HG02943 (cell line): Measurements from ENCODE around the gene PKNOX2.

Experiments used
- ATAC-seq: cut with Tn5 transposase; IDR thresholded peaks from one replicate; pipeline ENCODE4 v1.9.1; 2021; ENCODE audit warnings: mild to moderate bottlenecking, low read depth, moderate library complexity; ENCODE audit not compliant: unreplicated experiment

The PKNOX2 gene

DNA sequence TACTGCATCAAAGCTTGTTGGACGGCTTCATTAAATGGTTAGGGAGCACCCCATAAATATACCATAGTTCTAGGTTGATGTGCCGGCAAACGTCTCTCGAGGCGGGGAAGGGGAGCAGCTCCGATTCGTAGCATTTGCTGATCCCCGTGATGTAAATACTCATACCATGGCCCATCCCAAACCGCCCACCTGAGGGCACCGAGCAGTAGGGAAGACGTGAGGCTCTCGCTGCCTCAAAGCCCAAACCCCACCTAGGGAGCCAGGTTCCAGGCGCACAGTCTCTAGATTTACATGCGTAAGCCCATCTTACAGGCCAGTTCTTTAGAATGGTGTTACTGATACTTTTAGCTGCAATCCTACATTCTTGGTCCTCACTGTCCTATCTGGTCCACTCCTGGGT is 207.5 kb downstream of the PKNOX2 start:
- no peak for ATAC-seq

DNA sequence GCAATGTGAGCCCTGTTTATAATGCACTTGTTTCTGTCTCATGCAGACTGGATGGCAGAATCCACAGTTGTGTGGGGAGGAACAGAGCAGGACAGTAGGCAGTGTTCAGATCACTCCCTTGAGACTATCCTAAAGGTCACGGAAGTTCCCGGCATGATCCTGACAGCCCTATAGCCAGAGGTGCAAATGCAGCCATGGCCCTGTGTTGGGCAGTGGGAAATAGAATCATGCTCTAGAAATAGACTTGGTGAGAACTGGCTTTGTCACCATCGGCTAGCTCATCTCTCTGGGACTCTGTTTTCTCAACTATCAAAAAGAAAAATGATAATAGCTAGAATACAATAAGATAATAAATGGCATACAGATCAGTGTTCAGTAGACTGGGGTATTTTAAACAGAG is 208.4 kb downstream of the PKNOX2 start:
- no peak for ATAC-seq

DNA sequence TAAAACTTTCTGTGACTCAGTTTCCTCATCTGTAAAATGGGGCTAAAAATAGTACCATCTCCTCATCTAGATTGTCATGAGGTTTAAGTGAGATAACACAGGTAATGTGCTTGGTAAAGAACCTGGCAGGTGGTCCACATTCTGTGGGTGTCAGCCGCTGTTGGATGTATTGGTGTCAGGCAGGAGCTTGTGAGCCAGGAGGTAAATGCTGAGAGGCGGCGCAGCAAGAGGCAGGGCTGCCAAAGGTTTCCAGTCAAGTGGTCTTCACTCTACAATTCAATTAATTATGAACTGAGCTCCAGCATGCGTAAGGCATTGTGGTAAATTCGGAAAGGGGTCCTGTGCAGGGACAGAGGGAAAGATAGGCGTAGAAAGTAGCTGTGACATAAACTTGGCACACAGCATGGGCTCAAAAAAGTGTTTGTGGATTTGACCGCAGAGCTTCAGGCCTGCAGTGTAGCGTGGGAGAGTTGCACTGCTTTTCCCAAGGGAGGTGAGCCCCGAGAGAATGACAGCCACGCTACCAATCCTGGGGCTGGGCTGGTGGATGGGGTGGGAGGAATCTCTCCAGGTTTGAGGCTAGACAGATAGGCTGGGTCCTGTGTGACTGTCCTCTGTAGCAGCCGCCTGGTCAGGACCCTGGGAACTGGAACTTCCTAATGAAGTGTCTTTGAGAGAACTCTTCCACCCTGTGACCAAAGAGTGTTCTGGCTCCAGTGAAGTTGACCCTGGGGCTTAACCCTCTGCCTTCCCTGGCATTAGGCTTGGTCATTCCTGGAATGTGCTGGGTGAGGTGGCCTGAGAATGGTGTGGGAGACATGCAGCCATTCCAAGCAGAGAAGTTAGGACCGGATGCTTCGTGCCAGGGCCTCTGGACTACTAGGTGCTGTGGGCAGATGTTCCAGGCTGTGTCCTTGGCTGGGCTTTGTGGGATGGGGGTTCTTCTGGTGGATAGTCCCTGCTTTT is 209.2 kb downstream of the PKNOX2 start:
- ATAC-seq, result no peak

DNA sequence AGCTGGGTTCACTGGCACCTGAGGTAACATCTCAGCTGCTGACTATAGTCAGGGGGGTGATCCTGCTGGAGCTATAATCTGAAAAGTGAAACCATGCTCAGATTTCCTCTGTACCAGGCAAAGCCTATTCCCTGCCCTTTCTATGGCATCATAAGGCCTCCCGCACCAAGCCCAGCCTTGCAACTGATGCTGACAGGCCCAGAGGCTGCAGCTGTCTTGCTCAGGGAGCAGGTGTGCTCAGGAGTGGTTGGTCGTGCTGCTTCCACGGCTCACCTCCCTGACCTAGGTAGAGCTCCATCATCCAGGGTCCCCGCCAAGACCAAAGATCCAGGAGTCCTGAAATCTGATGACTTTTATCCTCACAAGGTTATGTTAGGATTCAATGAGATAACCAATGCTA is 209.8 kb downstream of the PKNOX2 start:
- no peak for ATAC-seq

DNA sequence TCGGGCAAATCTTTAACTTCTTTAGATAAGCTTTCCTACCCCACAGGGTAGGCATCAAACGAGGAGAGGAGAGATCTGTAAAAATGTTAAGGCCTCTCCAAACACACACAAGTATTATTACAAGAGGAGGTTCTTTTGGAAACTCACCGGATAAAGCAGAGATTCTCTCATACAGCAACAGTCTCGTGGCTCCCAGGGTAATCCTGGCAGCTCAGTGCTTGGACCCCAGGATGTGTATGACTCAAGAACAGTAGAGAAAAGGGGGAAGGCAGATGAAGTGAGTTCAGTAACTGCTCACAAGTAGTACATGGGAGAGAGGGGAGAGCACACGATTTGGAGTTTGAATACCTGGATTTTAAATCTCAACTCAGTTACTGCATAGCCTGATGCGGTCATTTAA is 210.6 kb downstream of the PKNOX2 start:
- no peak for ATAC-seq

DNA sequence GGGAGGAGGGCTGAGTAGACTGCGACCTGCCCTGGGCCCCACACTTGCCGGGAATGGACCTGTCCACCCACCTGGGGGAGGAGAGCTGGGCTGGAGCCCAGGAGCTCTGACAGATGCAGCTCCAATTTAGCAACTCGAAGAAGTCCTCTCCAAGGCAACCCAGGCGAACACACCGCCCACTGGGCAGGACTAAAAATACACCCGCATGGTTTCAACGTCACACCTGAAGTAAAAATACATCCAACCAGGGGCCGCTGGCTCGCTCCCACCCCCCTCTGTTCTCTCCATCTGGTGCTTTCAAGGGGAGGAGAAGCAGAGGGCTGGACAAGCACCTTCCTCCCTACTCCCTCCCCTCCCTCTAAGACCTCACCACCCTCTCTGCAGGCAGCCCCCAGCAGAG is 211.6 kb downstream of the PKNOX2 start:
- no peak for ATAC-seq

DNA sequence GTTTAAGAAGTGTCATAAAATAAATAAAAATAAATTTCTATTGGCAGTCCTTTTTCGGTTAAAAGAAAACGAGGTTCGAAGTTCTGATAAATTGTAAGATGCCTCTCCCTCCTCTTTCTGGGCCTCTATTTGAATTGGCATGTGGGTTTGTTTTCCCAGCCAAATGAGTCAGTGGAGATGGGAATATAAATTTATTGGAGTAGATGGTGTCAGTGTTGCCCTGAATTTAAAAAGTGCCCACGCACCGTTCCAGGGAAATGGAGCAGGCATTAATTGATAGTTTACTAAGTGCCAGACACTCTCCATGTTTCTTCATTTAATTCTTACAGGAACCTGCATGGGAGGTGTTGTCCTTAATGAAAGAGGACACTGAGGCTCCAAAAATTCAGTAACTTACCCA is 212.3 kb downstream of the PKNOX2 start:
- no peak for ATAC-seq

DNA sequence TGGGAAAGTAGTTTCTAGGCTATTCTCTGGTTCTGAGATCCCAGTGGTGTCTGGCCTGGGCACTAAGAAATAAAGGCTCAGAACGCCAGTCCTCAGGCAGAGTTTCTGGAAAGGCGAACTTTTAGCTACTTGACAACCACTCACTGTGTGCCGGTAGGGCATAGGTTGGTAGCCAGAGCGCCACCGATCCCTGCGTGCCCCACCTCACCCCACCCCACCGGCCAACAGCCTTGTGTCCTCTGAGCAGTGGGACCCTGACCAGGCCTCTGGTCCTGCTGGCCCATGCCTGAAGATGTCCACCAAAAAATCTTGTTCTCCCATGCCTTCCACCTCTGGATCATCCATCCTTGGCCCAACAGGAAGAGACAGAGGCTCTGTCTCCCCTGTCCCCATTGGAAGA is 213.5 kb downstream of the PKNOX2 start:
- ATAC-seq, result no peak

DNA sequence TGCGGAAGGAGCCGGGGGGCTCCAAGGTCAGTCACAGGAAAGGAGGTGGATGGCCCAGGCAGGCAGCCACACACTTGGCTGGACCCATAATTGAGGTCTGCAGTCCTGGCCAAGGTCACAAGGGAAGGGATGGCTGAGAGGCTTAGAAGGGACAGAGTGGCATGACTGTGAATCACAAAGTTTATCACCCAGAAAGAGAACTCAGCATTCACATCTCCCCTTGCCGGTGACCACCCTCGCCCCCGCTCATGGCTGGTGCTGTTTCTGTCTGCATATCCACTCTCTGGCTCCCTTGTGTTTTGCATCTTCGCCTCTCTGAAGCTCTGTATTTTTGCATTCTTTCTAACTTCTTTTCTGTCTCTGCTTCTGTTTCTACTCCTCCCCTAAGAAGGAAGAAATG is 214.0 kb downstream of the PKNOX2 start:
- ATAC-seq, result no peak

DNA sequence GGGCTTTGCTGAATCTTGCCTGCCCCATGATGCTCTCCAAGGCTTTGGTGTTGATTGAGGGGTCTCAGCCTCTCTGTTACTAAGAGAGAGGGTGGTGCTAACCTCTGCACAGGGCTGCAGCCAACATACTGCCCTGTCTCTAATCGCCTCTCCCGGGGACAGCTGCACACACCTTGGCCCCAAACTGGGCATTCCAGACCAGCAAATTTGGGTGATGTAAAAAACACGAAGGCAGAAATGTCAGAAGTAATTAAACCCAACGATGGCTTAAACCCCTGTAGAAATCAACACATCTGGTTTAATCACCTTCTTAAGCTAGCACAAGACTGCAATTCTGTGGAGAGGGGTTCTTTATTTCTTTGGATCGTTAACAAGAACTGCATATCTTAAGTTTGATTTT is 215.0 kb downstream of the PKNOX2 start:
- ATAC-seq, result no peak

DNA sequence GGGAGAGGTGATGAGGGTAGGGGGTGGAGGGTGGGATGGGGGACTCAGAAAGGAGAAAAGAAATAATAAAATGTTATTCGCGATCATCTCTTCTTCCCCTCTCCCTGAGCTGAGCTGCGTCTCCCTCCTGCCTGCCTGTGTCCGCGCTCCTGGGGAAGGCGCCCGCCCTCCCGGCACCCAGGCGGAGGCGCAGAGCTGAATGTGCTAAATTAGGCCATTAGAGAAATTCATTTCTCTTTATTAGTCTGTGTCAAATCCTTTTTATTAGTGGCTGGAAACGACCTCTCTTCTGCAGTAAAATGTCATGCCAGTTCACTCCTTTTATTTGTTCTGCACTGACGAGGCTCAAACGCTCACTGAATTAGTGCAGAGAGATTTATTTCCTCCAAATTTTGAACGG is 215.4 kb downstream of the PKNOX2 start:
- no peak for ATAC-seq

DNA sequence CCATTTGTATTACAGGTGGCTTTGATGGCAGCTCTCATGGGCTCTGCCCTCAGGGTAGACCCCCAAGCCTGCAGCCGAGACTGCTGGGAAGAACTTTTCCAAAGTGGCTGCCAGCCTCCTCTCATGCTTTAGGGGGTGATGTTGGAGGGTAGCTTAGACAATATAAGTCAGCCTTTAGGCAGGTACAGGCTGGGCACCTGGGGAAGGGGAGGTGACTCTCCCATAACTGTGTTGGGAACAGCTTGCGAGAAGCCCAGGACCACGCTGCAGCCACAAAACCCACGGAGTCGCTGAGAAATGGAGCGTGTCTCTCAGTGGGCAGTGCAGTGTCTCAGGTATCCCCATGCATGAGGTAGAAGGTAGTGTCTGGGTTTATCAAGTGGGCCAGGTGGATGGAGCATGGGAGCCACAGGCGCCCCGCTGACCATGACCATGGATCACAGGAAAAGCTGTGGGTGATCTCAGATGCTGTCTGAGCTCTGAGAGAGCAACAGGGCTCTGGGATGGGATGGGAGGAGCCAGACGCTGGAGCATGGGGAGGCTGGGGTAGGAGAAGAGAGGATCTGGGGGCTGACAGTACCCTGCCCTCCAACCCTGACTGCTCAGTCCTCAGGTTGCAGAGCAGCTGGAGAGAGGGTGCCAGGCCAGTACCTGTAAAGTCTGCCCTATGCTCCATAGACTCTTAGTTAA is 216.3 kb downstream of the PKNOX2 start:
- ATAC-seq, result no peak

DNA sequence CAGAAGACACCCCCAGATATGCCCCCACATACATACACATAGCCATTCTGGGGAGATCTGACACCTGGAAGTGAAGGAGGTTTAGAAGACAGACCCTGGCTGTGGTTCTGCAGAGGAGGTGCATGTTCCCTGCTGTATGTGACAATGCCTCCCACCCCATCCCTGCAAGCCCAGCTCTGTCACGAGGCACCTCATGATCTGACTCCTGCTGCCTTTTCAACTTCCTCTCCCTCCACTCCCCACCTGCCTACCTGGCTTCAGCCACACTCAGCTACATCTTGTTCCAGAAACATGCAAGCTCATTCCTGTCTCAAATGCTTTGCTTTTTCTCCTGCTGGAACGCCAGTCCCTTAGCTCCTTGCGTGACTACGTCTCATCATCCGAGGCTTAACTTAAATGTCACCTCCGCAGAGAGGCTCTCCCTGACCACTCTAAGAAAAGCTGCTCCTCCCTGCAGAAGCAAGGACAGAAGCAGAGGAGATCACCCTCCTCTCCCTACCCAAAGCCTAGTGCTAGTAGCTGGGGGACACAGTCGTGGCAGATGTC is 217.0 kb downstream of the PKNOX2 start:
- ATAC-seq, result no peak

DNA sequence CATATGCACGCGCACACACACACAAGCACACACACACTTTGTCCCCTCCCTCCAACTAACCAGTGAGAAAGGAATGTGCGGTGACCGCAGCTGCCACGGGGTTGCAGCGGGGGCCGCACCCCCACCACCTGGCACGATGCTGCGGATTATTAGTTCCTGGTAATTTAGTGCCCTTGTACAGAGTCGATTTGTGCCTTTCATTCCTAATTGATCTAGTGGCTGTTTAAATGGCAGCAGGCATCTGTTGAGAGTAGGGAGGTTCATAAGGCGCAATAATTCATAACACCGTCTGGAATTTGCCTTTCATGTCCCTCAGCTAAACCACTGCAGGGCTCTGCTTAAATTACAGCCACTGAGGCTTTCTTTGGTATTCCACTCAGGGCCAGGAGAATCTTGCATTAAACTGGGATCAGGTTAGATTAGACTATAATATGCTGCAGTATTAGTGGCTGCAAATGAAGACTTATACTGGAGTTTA is 217.8 kb downstream of the PKNOX2 start:
- ATAC-seq, result no peak

DNA sequence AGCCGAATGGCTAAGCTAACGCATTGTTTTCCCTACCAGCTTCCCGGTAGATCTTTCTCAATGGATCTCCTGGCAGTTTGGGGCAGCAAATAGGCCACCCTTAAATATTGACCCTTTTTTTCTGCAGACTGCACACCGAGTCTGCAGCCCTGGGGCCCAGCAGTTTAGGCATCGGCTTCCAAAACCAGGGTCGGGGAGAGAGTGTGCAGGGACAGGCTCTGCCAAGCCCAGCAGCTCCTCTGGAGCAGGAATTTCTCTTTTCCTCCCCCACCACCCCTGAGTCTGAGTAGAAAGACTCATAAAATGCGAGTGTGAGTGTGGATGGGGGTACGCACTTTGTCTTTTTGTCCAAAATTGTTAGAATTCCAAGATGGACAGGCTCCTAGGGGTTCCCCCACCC is 218.3 kb downstream of the PKNOX2 start:
- ATAC-seq, result no peak

DNA sequence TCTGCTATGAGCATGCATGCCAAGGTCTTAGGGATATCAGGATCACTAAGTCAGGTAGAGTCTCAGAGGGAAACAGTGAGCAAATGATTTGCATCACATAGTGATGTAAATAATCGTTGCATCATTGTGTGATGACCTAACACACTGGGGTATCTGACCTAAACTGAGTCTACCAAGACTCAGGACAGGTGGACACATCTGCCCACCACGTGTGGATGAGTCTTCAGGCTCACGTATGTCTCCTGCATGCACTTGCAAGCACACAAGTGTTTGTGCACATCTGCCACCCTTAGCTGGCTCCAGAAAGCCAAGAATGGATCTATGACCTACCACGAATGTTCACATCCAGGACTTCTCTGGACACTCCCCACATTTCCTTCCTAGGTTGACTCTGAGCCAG is 220.3 kb downstream of the PKNOX2 start:
- ATAC-seq, result no peak

DNA sequence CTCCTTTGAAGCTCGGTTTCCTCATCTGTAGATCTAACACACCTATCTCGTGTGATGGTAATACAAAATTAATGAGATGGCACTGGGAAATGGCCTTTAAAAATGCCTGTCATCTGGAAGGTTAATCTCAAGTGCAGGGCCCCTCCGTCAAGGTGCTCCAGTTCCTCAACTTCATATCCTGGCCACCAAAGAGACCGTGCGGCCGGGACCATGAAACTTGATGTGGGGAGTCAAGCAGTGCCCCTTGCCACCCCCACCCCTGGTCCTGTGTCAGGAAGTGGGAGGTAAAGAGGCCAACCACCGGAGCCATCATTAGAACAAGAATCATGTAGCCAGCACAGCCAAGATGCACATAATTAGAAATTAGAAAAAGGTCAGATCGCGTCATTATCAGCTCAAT is 223.3 kb downstream of the PKNOX2 start:
- ATAC-seq, result no peak

DNA sequence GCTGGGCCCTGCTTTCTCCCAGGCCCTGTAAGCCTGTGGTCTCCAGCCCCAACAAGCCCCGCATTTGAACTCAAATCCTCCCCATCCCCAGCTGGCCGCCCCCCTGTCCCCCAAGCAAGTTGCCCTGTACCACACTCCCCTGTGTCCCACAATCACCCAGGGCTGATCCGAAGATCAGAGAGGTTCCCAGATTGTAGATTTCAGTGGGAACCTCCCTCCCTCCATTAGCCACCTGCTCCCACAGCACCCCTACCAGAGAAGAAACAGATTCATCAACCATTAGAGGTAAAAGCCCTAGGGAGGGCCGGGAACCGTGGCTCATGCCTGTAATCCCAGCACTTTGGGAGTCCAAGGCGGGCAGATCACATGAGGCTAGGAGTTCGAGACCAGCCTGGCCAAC is 224.1 kb downstream of the PKNOX2 start:
- ATAC-seq, result no peak

DNA sequence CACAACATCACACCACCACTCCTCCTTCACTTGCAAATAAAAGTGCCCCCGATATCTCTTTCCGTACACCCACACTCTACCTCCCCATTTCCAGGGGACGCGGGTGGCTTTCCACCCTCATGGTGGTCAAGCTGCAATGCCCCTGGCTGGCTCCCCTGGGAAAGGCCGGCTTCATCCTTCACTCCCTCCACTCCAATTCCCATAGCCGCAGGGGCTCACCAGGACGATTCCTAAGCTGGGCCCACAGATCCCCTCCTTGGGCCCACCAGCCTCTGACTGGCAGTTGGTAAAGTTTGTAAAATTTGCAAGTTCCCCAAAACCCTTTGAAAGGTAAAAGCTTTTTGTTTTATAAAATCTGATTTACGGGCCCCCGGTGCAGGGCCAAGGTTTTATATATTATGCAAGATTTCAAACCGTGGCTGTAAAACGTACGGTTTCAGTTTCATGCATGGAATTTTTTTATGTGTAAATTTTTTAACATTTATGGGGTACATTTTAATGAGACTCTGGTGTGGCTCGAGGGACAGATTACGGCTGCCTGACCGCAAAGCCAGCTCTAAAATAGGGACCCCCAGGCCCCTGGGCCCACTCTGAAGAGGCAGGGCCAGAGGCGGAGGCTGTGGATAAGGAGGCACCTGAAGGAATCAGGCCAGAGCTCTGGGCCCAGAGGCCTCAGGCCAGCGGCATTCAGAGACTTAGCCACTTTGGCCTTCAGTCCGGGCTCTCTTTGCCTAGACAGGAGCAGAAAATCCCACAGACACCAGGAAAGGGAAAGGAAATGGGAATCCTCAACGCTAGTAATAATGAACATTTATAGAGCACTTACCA is 225.0 kb downstream of the PKNOX2 start:
- ATAC-seq, result no peak

DNA sequence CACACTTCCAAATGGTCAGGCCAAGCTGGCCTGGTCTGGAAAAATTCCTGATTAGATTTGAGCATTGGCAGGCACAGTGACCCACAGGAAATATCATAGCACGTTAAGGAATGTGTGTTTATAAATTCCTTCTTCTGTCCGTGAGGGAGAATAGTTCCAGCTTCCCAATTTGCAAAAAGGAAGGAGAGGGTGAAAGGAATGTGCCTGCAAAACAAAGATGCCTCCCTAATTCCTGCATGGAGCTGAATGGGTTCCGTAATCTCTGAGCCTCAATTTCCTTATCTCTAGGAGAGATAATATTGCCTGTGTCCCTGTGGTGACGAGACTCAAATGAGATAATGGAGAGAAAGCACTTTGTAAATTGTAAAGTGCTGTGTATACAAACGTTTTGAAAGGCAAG is 226.4 kb downstream of the PKNOX2 start:
- ATAC-seq, result no peak

DNA sequence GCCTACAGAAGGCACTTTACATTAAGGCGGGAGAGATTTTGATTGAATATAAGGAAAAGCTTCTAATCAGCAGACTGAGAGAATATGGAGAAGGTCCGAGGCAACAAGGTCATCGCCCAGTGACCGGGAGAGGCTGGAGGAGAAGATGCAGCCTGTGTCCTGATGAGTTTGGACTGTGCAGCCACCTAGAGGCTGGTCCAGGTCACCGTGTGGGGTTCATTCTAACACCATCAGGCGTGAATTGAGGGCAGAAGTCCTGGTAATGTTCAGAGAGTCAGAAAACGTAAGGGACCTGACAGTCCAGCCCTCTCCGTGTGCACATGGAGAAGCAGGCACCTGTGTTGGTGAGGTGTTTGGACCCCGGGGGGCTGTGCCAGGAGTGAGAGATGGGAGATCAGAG is 228.8 kb downstream of the PKNOX2 start:
- ATAC-seq, result no peak
